GM19351 (cell line): ENCODE data around the gene KRT12.
"Not testable (repeated sequence)": the region's sequence is repeated elsewhere in the genome, so short reads cannot be mapped to it uniquely, and the experiment has no call there.

Source experiments
- ATAC-seq: cut with Tn5 transposase; IDR thresholded peaks from one replicate; pipeline ENCODE4 v1.9.1; 2021; ENCODE audit warnings: mild to moderate bottlenecking, moderate library complexity; ENCODE audit not compliant: unreplicated experiment

The KRT12 gene

DNA sequence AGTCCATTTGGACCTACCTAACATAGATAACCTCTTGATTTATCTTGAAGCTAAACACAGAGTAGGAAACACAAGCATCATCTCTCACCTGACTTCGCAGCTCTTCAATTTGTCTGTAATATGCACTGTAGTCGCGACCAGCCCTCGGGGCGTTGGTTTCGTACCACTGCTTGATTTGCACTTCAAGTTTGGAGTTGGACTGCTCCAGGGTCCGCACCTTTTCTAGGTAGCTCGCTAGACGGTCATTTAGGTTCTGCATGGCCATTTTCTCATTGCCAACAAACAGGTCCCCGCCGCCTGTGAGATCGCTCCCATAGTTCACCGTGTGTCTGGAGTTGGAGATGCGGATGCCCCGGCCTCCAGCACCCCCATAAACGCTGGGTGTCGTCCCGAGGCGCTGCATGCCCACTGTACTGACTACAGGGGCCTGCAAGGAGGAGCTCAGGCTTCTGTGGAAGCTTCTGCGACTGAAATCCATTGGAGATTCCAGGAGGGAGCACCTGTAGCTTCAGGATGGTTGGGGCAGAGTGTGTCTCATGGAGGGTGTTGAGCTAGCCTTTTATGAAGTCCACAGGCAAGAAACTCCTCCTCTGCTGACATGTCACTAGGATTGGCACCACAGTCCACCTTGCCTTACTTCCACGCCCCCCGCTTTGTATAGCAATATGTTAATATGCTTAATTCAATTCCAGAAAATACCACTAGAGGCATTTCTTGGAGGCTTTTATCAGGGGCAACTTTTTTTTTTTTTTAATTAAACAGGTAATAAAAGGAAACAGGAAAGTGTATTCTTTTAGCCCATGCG lies 17.9 kb upstream of the KRT12 start, which contains the start of gene KRT20:
Gene KRT20 (minus strand): TSS at position 535 of the 805 bp plus-strand sequence. CDS start 57 bp downstream, at position 478.
- no peak for ATAC-seq

DNA sequence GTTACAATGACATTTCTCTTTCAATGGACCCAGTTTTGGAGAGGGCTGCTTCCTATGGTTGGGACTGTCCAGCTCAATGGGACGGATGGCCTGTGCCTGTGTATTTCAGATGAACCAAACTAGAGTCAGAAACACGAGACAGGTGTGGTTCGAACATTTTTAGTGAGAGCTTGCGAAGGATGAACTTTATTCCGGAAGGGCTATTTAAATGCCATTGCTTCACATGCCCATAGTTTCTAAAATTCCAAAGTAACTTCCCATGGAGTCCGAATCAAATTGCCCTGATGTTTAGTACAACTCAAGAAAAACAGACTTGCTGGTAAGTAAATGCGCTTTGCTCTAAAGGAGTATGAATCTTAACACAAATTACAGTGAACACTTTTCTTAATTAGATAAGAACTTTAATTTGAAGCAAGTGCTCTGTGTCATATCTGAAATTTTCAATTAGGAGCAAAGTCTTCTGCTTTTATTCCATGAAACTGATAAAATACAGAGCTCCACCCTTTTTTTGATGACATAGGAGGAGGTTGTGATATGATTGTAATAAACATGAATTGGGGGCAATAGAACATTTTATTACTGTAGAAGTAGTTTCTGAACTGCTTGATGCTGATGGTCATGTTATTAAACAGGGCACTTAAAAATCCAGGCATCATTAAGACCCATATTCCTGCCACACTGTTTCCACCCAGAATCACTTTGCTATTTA lies 16.8 kb upstream of the KRT12 start:
- ATAC-seq, result no peak

DNA sequence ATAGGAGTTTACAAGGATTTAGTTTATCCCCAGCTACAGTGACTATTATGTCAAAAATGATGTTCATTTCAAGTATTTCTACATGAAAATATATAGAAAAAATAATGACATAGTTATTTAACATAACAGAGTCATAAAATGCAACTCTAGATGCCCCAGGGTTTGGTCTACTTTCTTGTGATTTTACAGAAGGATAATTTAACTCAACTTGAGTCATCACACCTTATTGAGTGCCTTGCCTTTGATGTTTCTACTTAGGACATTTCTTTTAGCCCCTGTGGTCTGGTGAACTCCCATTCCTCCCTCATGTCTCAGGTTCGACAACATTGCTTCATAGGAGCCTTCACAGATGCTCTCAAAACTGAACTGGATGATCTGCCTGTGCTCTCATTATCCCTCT lies 16.0 kb upstream of the KRT12 start:
- ATAC-seq, result no peak

GRCh38 chr17:40879026-40879425 lies 12.0 kb upstream of the KRT12 start:
- ATAC-seq, result no peak

DNA sequence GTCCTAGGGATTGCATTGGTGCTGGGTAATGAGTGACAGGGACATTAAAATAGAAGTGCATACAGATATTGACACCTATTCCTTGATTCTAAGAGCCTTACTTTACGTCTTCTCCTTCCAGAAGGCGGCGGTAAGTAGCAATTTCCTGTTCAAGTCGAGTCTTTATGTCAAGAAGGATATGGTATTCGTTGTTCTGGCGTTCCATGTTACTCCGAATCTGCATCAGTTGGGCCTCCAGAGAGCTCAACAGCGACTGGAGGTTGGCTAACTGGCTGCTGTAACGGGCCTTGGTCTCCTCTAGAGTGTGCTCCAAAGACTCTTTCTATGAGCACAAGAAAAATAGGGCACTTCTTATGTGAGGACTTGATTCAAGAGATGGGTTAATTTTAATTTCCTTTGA lies 11.0 kb upstream of the KRT12 start:
- ATAC-seq, result no peak

GRCh38 chr17:40873801-40874200 lies 6.8 kb upstream of the KRT12 start:
- no peak for ATAC-seq

DNA sequence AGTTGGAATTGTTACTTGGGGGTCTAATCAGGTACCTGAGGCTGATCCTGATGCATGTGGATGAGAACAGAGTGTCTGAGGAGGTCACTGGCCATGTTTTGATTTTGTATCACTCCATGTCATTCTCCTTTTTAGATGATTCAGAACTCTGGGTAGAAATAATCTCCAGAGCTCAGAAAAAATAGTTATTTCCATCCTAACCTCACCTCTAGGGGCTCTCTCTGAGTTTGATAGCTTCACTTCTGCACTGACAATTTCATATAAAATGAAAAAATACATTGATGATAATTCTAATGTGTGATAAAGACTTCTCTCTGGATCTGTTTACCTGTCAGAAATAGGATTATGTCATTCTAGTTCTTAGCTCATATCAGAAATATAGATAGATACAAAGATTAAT lies 6.2 kb upstream of the KRT12 start:
- ATAC-seq, result no peak

DNA sequence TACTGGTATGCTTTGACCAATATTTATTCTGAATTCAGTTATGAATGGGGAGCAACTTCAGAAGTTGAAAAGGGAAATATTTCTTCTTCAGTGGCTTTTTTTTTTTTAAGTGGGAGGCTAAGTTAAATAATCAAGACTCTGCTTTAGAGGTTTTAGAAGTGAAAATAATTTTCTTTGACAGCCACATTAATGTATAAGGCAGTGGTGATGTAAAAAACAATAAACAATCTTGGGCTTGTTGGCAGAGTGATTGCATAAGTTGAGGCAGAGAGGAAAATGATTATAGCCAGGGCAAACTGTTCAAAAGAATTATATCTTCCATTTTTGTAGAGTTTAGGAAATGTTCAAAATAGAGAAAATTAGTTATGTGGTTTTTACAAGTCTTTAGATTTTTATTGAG lies 5.4 kb upstream of the KRT12 start:
- ATAC-seq, result no peak

DNA sequence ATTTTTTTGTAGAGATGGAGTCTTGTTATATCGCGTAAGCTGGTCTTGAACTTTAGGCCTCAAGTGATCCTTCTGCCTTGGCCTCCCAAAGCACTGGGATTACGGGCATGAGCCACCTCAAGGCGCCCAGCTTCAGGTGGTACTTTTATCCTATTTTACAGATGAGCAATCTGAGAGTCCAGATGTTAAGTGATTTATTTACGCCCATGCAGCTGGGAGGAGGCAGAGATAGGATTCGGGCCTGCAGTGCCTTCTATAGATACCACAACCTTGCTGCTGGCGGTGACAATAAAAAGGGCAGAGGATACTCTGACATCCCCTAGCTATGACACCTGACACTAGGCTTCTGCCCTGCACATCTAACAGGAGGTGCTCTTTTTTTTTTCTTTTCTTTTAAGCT lies 4.3 kb upstream of the KRT12 start:
- ATAC-seq, result no peak

GRCh38 chr17:40870136-40870535 lies 3.1 kb upstream of the KRT12 start:
- no peak for ATAC-seq

- ATAC-seq, result no peak
These were observed 2.2 kb downstream of the KRT12 start for GRCh38 chr17:40864661-40865390.

- ATAC-seq, result no peak
These were observed 3.9 kb downstream of the KRT12 start for GRCh38 chr17:40862985-40863733.

- ATAC-seq, result no peak
These were observed 7.5 kb downstream of the KRT12 start for GRCh38 chr17:40859536-40859935.

- ATAC-seq, result not testable (repeated sequence)
These were observed 8.4 kb downstream of the KRT12 start for GRCh38 chr17:40858667-40859066.

DNA sequence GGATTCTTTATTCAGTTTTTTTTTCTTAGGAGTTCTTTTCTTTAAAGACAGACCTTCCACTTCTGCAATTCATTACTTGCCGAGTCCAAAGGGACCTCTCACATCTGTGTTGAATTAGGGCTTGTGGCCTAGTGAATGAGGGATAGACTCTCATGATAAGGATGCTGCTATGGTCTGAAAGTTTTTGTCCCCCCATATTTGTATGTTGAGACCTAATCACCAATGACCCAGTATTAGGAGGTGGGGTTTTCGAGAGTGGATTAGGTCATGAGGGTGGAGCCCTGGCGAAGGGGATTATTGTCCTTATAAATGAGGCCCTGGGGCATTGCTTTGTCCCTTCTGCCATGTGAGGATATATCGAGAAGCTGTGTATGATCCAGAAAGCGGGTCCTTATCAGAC lies 9.5 kb downstream of the KRT12 start:
- ATAC-seq, result no peak

DNA sequence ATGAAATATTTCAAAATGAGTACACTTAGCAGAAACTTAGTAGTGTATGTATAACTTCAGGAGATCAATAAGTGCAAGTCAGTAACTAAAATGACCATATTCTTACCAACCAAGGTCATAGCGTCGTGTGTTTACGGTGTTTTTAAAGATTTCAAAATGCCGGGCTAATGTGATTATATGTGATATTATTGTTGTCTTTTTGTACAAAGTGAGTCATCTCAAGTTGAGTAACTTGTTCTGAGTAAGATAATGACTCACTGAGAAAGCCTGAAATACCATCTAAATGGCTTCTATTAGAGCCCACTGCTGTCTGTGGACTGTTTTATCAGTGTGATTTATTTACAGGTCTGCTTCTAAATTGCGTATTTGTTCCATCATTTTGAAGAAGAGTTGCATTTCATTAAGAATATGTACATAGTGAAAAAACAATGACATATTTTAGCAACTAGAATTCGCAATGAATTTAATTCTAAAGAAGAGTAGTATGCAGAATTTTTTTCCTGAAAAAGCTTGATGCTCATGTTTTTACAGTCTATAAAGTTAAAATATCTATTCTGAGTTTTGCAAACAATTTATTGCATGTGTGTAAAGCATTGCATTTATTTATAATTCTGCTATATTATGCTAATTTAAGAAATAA lies 12.7 kb downstream of the KRT12 start:
- no peak for ATAC-seq

DNA sequence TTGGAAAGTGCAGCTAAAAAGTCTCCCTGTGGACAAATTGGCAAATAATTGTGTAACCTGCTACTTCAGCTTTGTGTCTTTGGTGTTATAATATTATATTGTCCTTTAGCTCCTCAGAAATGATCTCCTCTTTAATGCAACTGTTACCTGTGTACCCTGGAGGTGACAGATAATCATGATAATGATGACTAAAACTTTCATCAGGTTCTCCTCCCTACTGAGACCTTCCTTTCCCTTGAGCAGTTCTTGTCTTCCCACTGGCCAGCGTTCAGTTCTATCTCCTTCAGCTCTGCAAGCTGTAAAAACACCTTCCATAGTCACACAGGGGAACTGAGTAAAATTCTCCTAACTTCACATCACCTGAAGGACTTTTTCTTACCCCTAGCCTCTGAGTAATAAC lies 14.7 kb downstream of the KRT12 start:
- no peak for ATAC-seq

DNA sequence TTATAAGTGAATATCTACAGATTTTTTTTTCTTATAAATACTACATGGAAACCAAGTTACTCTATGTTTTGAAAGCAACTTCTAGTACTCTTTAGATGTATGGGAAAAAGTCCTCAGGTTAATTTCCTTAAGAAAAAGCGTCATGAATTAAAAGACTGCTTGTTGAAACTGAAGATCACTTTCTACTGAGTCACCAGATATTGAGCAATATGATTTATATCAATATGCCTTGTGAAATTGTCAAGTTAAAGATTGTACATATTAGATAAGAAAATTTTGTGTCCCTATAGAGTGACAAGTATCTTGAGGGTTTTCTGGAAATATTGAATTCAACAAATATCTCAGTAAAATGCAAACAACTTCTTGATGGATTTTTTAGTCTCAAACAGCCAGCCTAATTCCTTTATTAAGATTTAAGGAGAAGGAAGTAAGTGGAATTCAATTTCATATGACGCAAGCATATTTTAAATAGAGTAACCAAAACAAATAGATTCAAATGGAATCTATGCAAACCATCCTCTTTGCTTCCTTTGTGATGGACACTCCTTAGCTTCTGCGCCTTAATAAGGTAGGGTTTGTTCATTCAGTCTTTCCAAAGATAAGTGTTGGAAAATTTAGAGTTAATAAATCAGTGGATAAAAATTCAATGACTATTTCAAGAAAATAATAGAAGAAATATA lies 16.6 kb downstream of the KRT12 start:
- ATAC-seq, result no peak

DNA sequence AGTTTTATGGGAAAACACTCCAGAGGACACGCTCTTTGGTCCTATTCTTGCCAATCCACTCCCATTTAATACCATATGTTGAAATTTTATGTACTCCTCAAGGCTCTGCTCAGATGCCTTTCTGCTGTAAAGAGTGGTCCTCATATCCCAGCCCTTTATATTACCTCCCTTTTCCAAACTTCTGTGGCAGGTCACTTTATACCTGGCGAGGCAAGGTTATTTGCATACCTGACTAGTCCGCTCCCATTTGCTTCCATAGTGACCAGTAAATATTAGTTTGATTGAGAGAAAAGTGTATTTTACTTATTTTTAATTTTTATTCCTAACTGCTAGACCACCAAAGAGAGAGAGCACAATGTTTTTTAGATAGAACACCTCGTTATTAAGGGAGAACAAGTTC lies 17.3 kb downstream of the KRT12 start:
- no peak for ATAC-seq
